ENCODE data around the gene DHX8. TPM values are rescaled to one million over a fixed set of nuclear protein-coding genes. Genes with fewer than 3 reads are reported as not detected.

DHX8 gene
- total RNA-seq, 1 experiment from 2014 or later, result 24.4 TPM

- no TSS peak for BruUV-seq (replicated peaks)
- H3K4me1 ChIP-seq (ENCODE audit: insufficient read depth, low read length, poor library complexity, severe bottlenecking), result peaks cover 12% of the 10 kb centered on the region
- no peaks in the 10 kb centered on the region for H3K9me3 ChIP-seq (ENCODE audit: low read depth, low read length, poor library complexity, severe bottlenecking)
- ChIA-PET POLR2A (ENCODE audit: low non-redundant PET) (no interaction called here), CTCF (no interaction called here)
- no peaks in the 10 kb centered on the region for H3K27me3 ChIP-seq (replicated peaks; ENCODE audit: insufficient read depth, low read depth, low read length, poor library complexity)
- no peak overlapping the region for H3K27ac ChIP-seq (ENCODE audit: low read depth, low read length, poor library complexity, severe bottlenecking)
- intact Hi-C loops (cut with micrococcal nuclease; ENCODE audit: unreplicated experiment), result no loop called here
- no peak overlapping the region for H3K4me3 ChIP-seq (ENCODE audit: low read depth, low read length, poor library complexity, severe bottlenecking)
- DNase-seq (ENCODE audit: low spot score), result no peak
- no peaks in the 10 kb centered on the region for H3K36me3 ChIP-seq (ENCODE audit: insufficient read depth, low read length, poor library complexity, severe bottlenecking)
- TF ChIP-seq EZH2 (IDR thresholded peaks at IDR 0.05; ENCODE audit: borderline replicate concordance, low read depth, low read length, poor library complexity, severe bottlenecking) (no peak), CTCF (conservative IDR thresholded peaks at IDR 0.05; ENCODE audit: low read depth, low read length) (no peak)
These were observed 63.4 kb downstream of the DHX8 start for GRCh38 chr17:43547189-43547550.

- Histone ChIP-seq H3K36me3 (ENCODE audit: insufficient read depth, low read length, poor library complexity, severe bottlenecking) (no peaks in the 10 kb centered on the region), H3K4me3 (ENCODE audit: low read depth, low read length, poor library complexity, severe bottlenecking) (no peak overlapping the region), H3K4me1 (ENCODE audit: insufficient read depth, low read length, poor library complexity, severe bottlenecking) (peaks cover 12% of the 10 kb centered on the region), H3K27ac (ENCODE audit: low read depth, low read length, poor library complexity, severe bottlenecking) (no peak overlapping the region), H3K27me3 (replicated peaks; ENCODE audit: insufficient read depth, low read depth, low read length, poor library complexity) (no peaks in the 10 kb centered on the region), H3K9me3 (ENCODE audit: low read depth, low read length, poor library complexity, severe bottlenecking) (no peaks in the 10 kb centered on the region)
- no peak for TF ChIP-seq CTCF (conservative IDR thresholded peaks at IDR 0.05; ENCODE audit: low read depth, low read length)
- no peak for TF ChIP-seq EZH2 (IDR thresholded peaks at IDR 0.05; ENCODE audit: borderline replicate concordance, low read depth, low read length, poor library complexity, severe bottlenecking)
- BruUV-seq (replicated peaks), result no TSS peak
- POLR2A ChIA-PET (ENCODE audit: low non-redundant PET), result no interaction called here
- intact Hi-C loops (cut with micrococcal nuclease; ENCODE audit: unreplicated experiment), result no loop called here
- no peak for DNase-seq (ENCODE audit: low spot score)
- CTCF ChIA-PET, result no interaction called here
These were observed 64.0 kb downstream of the DHX8 start for GRCh38 chr17:43547659-43548256.

- intact Hi-C loops (cut with micrococcal nuclease; ENCODE audit: unreplicated experiment), result no loop called here
- Histone ChIP-seq H3K36me3 (ENCODE audit: insufficient read depth, low read length, poor library complexity, severe bottlenecking) (no peaks in the 10 kb centered on the region), H3K27ac (ENCODE audit: low read depth, low read length, poor library complexity, severe bottlenecking) (no peak overlapping the region), H3K9me3 (ENCODE audit: low read depth, low read length, poor library complexity, severe bottlenecking) (no peaks in the 10 kb centered on the region), H3K4me3 (ENCODE audit: low read depth, low read length, poor library complexity, severe bottlenecking) (no peak overlapping the region), H3K4me1 (ENCODE audit: insufficient read depth, low read length, poor library complexity, severe bottlenecking) (peaks cover 10% of the 10 kb centered on the region), H3K27me3 (replicated peaks; ENCODE audit: insufficient read depth, low read depth, low read length, poor library complexity) (no peaks in the 10 kb centered on the region)
- no peak for TF ChIP-seq EZH2 (IDR thresholded peaks at IDR 0.05; ENCODE audit: borderline replicate concordance, low read depth, low read length, poor library complexity, severe bottlenecking)
- no peak for TF ChIP-seq CTCF (conservative IDR thresholded peaks at IDR 0.05; ENCODE audit: low read depth, low read length)
- POLR2A ChIA-PET (ENCODE audit: low non-redundant PET), result no interaction called here
- no TSS peak for BruUV-seq (replicated peaks)
- no peak for DNase-seq (ENCODE audit: low spot score)
- CTCF ChIA-PET, result no interaction called here
These were observed 65.1 kb downstream of the DHX8 start for GRCh38 chr17:43548689-43549379.

Measured in A673 (cell line).